Panc1 (cell line): ENCODE measurements around the gene MEGF8. TPM values are rescaled to one million over a fixed set of nuclear protein-coding genes. Genes with fewer than 3 reads are reported as not detected.
"Not testable (repeated sequence)": the region's sequence is repeated elsewhere in the genome, so short reads cannot be mapped to it uniquely, and the experiment has no call there.

Experiments used
- ATAC-seq: fragments of 200-7000 bp; cut with Tn5 transposase; 2 replicates; pipeline ENCODE4 v1.9.1; 2020; ENCODE audit warnings: mild to moderate bottlenecking, moderate library complexity
- BruUV-seq: library from RNA; stranded (reverse); fragments of 400-500 nt; replicated peaks from 2 replicates; lab custom pipeline; 2021; lab: Mats Ljungman, UMichigan
- CTCF ChIA-PET: fragments of 300-600 bp; sonication (Branson Sonifier 250); formaldehyde crosslinking; loops from one replicate; lab custom pipeline; 2022; ENCODE audit warnings: antibody characterized with exemption; lab: Charles Lee
- POLR2A ChIA-PET: fragments of 300-600 bp; sonication (Branson Sonifier 250); formaldehyde crosslinking; loops from one replicate; lab custom pipeline; 2022; ENCODE audit warnings: antibody characterized with exemption; lab: Charles Lee
- DNase-seq: peaks from one replicate; pipeline ENCODE4 v3.0.0-alpha.2; 2010; ENCODE audit warnings: low read depth, low spot score
- H3K27ac ChIP-seq: 2 replicates; pipeline ENCODE4 v1.5.1; 2011; ENCODE audit warnings: mild to moderate bottlenecking, low read length, inconsistent platforms
- H3K27me3 ChIP-seq: fragments of 200-500 bp; sonication (Bioruptor generic); 2 replicates; pipeline ENCODE4 v1.6.0; 2014; ENCODE audit warnings: low read length, inconsistent platforms; ENCODE audit not compliant: control insufficient read depth, insufficient read depth
- H3K36me3 ChIP-seq: fragments of 200-500 bp; sonication (Bioruptor generic); 2 replicates; pipeline ENCODE4 v1.5.1; 2014; ENCODE audit warnings: inconsistent platforms, mild to moderate bottlenecking, low read length, moderate library complexity; ENCODE audit not compliant: control insufficient read depth, insufficient read depth
- H3K4me1 ChIP-seq: 2 replicates; pipeline ENCODE4 v1.5.1; 2011; ENCODE audit warnings: inconsistent platforms, mild to moderate bottlenecking, low read length, moderate library complexity; ENCODE audit not compliant: control insufficient read depth, insufficient read depth
- H3K4me3 ChIP-seq, 2 experiments: 2 replicates each; pipeline ENCODE4 v1.5.1; 2011 to 2012; ENCODE audit warnings: low read depth in 2 of 2, low read length in 2 of 2, mild to moderate bottlenecking in 2 of 2, inconsistent platforms in 1 of 2, moderate library complexity in 1 of 2
- H3K9me3 ChIP-seq: fragments of 200-500 bp; sonication (Bioruptor generic); 2 replicates; pipeline ENCODE4 v1.5.1; 2014; ENCODE audit warnings: low read depth, mild to moderate bottlenecking, inconsistent platforms, low read length, moderate library complexity; ENCODE audit not compliant: control insufficient read depth, insufficient read depth
- POLR2AphosphoS5 ChIP-seq: IDR thresholded peaks from 2 replicates; pipeline ENCODE4 v1.6.1; 2012; ENCODE audit warnings: mild to moderate bottlenecking, low read depth, low read length, moderate library complexity
- SIN3A ChIP-seq: IDR thresholded peaks from 2 replicates; pipeline ENCODE4 v1.6.1; 2012; ENCODE audit warnings: low read depth, mild to moderate bottlenecking, low read length, moderate library complexity, borderline replicate concordance; ENCODE audit not compliant: insufficient read depth
- TCF7L2 ChIP-seq: IDR thresholded peaks from 2 replicates; pipeline ENCODE4 v1.6.1; 2011; ENCODE audit warnings: mild to moderate bottlenecking, low read depth, low read length, inconsistent platforms
- in situ Hi-C: cut with HindIII; loops from 2 replicates; pipeline ENCODE4 v1.10.0; 2016; ENCODE audit warnings: low sequenced_read_pairs, low pct_unique_long_range_greater_than_20kb
- intact Hi-C: fragments of 100-400 bp; cut with micrococcal nuclease; formaldehyde crosslinking; loops from one replicate; pipeline ENCODE4 v1.10.0; 2022; ENCODE audit not compliant: unreplicated experiment
- total RNA-seq: library from RNA; stranded (reverse); gene quantifications from one replicate; pipeline ENCODE4 v1.2.1, GENCODE V29; 2021; ENCODE audit not compliant: unreplicated experiment
- TF ChIP-seq, protein P1 (sequence below): fragments of 450-650 bp; IDR thresholded peaks from 2 replicates; pipeline ENCODE4 v1.5.1; 2017; ENCODE audit warnings: mild to moderate bottlenecking
- TF ChIP-seq, protein P2 (sequence below), 2 experiments: IDR thresholded peaks; 2 replicates each; pipeline ENCODE4 v1.6.1; 2011 to 2012; ENCODE audit warnings: low read depth in 2 of 2, control low read depth in 1 of 2, low read length in 1 of 2, mild to moderate bottlenecking in 1 of 2, moderate library complexity in 1 of 2; ENCODE audit not compliant: insufficient read depth in 1 of 2

Gene MEGF8
- total RNA-seq, 1 experiment from 2014 or later: 14.2 TPM

DNA sequence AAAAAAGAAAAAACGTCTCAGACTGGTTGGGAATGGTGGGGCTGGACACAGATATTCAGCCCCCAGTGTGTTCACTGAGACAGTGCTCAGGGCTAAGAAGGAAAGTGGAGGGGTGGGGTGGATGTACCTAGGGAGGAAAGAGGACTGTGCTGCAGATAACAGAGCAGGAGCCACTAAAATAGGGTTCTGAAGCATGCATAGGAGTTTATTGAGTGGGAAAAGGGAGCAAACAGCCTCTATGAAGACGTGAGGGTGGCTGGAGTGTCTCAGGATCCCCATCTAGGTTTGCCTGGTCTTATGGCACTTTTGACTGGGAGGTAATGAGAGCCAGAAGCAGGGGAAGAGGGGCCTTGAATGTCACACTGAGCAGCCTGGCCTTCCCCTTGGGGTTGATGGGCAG is 3.4 kb downstream of the MEGF8 start:
- ATAC-seq: no peak
- POLR2A ChIA-PET: no interaction called here
- Histone ChIP-seq H3K4me1 (no peaks in the 10 kb centered on the region; the same call in 1 of the 2 replicates), H3K27ac (no peak overlapping the region), H3K9me3 (no peaks in the 10 kb centered on the region), H3K4me3 (no peak overlapping the region), H3K27me3 (no peaks in the 10 kb centered on the region), H3K36me3 (no peaks in the 10 kb centered on the region; the same call in 1 of the 2 replicates)
- no peak for DNase-seq
- CTCF ChIA-PET: no interaction called here
- intact Hi-C loops (no loop called here), in situ Hi-C loops (no loop called here)
- TF ChIP-seq POLR2AphosphoS5 (no peak), TCF7L2 (no peak), SIN3A (no peak)
- TF ChIP-seq, protein P1, sequence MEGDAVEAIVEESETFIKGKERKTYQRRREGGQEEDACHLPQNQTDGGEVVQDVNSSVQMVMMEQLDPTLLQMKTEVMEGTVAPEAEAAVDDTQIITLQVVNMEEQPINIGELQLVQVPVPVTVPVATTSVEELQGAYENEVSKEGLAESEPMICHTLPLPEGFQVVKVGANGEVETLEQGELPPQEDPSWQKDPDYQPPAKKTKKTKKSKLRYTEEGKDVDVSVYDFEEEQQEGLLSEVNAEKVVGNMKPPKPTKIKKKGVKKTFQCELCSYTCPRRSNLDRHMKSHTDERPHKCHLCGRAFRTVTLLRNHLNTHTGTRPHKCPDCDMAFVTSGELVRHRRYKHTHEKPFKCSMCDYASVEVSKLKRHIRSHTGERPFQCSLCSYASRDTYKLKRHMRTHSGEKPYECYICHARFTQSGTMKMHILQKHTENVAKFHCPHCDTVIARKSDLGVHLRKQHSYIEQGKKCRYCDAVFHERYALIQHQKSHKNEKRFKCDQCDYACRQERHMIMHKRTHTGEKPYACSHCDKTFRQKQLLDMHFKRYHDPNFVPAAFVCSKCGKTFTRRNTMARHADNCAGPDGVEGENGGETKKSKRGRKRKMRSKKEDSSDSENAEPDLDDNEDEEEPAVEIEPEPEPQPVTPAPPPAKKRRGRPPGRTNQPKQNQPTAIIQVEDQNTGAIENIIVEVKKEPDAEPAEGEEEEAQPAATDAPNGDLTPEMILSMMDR: no peak
- TF ChIP-seq, protein P2, sequence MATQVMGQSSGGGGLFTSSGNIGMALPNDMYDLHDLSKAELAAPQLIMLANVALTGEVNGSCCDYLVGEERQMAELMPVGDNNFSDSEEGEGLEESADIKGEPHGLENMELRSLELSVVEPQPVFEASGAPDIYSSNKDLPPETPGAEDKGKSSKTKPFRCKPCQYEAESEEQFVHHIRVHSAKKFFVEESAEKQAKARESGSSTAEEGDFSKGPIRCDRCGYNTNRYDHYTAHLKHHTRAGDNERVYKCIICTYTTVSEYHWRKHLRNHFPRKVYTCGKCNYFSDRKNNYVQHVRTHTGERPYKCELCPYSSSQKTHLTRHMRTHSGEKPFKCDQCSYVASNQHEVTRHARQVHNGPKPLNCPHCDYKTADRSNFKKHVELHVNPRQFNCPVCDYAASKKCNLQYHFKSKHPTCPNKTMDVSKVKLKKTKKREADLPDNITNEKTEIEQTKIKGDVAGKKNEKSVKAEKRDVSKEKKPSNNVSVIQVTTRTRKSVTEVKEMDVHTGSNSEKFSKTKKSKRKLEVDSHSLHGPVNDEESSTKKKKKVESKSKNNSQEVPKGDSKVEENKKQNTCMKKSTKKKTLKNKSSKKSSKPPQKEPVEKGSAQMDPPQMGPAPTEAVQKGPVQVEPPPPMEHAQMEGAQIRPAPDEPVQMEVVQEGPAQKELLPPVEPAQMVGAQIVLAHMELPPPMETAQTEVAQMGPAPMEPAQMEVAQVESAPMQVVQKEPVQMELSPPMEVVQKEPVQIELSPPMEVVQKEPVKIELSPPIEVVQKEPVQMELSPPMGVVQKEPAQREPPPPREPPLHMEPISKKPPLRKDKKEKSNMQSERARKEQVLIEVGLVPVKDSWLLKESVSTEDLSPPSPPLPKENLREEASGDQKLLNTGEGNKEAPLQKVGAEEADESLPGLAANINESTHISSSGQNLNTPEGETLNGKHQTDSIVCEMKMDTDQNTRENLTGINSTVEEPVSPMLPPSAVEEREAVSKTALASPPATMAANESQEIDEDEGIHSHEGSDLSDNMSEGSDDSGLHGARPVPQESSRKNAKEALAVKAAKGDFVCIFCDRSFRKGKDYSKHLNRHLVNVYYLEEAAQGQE (IDR thresholded peaks at IDR 0.05; ENCODE audit: insufficient read depth in 1 of 2, low read depth in 2 of 2, low read length in 1 of 2): no peak
- BruUV-seq: no TSS peak

DNA sequence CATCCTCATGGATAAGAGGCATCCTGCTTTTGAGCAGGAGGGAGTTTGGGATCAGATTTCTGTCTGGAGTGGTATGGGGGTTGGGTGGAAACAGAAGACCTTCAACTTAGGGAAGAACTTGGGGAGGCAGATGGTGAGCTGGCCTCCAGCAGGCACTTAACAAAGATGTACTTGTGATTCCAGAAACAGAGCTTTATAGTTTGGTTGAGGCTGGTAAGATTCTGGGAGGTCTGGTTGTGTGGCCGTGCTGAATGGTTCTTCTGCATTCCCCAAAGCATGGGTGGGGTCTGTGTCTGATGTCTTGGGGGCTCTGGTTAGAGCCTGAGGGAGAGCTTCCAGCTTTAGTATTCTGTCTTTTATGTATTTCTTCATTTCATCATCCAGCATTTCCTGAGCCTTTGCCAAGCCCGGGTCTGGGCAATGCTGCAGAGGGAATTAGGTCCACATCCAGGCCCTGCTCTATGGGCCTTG is 4.8 kb downstream of the MEGF8 start:
- POLR2A ChIA-PET: no interaction called here
- ATAC-seq: no peak

DNA sequence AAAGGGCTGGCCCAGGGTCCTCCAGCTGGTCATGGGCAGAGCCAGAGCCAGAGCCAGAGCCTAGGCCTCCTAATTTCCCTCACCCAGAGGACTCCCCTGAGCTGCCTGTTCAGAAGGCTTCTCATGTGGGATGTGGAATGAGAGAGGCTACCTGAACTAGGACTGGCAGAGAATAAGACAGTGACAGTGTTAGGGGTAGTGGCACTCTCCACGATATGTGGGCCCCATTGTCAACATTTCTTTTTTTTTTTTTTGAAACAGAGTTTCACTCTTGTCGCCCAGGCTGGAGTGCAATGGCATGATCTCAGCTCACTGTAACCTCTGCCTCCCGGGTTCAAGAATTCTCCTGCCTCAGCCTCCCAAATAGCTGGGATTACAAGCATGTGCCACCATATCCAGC is 5.9 kb downstream of the MEGF8 start:
- BruUV-seq, POLR2A ChIA-PET, in situ Hi-C loops, H3K27me3 ChIP-seq, H3K4me1 ChIP-seq, H3K9me3 ChIP-seq, H3K36me3 ChIP-seq, intact Hi-C loops, H3K4me3 ChIP-seq, H3K27ac ChIP-seq, DNase-seq, ATAC-seq, CTCF ChIA-PET: not testable (repeated sequence)

More for the DNA sequence above, 4.8 kb downstream of the MEGF8 start:
- Histone ChIP-seq H3K27me3 (no peaks in the 10 kb centered on the region), H3K27ac (no peak overlapping the region), H3K4me3 (no peak overlapping the region), H3K9me3 (no peaks in the 10 kb centered on the region), H3K36me3 (no peaks in the 10 kb centered on the region; the same call in 1 of the 2 replicates), H3K4me1 (no peaks in the 10 kb centered on the region; the same call in 1 of the 2 replicates)
- intact Hi-C loops: no loop called here
- no peak for DNase-seq
- CTCF ChIA-PET: no interaction called here
- in situ Hi-C loops: no loop called here
- TF ChIP-seq TCF7L2 (no peak), SIN3A (no peak), POLR2AphosphoS5 (no peak)
- TF ChIP-seq, protein P2 (IDR thresholded peaks at IDR 0.05; ENCODE audit: insufficient read depth in 1 of 2, low read depth in 2 of 2, low read length in 1 of 2): no peak
- TF ChIP-seq, protein P1: no peak
- no TSS peak for BruUV-seq
